Measurements from ENCODE around the gene MAP7.

- TF ChIP-seq CTCF (IDR thresholded peaks at IDR 0.05) (no peak), POLR2A (IDR thresholded peaks at IDR 0.05) (no peak)
Measured at GRCh38 chr6:136337121-136337520, 213.1 kb downstream of the MAP7 start.
